HepG2 (cell line): ENCODE measurements around the gene CEBPE. TPM values are rescaled to one million over a fixed set of nuclear protein-coding genes. Genes with fewer than 3 reads are reported as not detected.
A peak's percentile ranks its signal among the peaks of the same experiment; 100 is the strongest.

ENCODE experiments used
- FOSL1 ChIP-seq: sonication (generic); formaldehyde crosslinking; IDR thresholded peaks from 2 replicates; pipeline ENCODE4 v1.9.0; 2021; ENCODE audit warnings: missing genetic modification reagents, borderline replicate concordance
- MTF2 ChIP-seq: sonication (generic); formaldehyde crosslinking; IDR thresholded peaks from 2 replicates; pipeline ENCODE4 v1.5.0; 2020; ENCODE audit warnings: missing genetic modification reagents, borderline replicate concordance
- MYPOP ChIP-seq: sonication (generic); formaldehyde crosslinking; IDR thresholded peaks from 2 replicates; pipeline ENCODE4 v1.8.1; 2023; ENCODE audit warnings: mild to moderate bottlenecking, moderate library complexity, missing genetic modification reagents
- NBN ChIP-seq: fragments of 450-650 bp; conservative IDR thresholded peaks from 2 replicates; pipeline ENCODE4 v1.6.1; 2017
- RFXAP ChIP-seq: sonication (generic); formaldehyde crosslinking; IDR thresholded peaks from 2 replicates; pipeline ENCODE4 v1.4.0; 2020; ENCODE audit warnings: missing genetic modification reagents, borderline replicate concordance
- SALL1 ChIP-seq: sonication (generic); formaldehyde crosslinking; IDR thresholded peaks from 2 replicates; pipeline ENCODE4 v1.8.0; 2022; ENCODE audit warnings: mild to moderate bottlenecking, missing genetic modification reagents
- TOE1 ChIP-seq: sonication (generic); formaldehyde crosslinking; IDR thresholded peaks from 2 replicates; pipeline ENCODE4 v1.4.0; 2020; ENCODE audit warnings: mild to moderate bottlenecking, missing genetic modification reagents
- ZBTB21 ChIP-seq: sonication (generic); formaldehyde crosslinking; IDR thresholded peaks from 2 replicates; pipeline ENCODE4 v1.4.0; 2020; ENCODE audit warnings: missing genetic modification reagents
- ZNF383 ChIP-seq: sonication (generic); formaldehyde crosslinking; IDR thresholded peaks from 2 replicates; pipeline ENCODE4 v1.4.0; 2020; ENCODE audit warnings: missing genetic modification reagents, mild to moderate bottlenecking, borderline replicate concordance
- ZNF468 ChIP-seq: sonication (generic); formaldehyde crosslinking; IDR thresholded peaks from 2 replicates; pipeline ENCODE4 v1.8.0; 2022; ENCODE audit warnings: mild to moderate bottlenecking, moderate library complexity, missing genetic modification reagents
- ZNF605 ChIP-seq: sonication (generic); formaldehyde crosslinking; IDR thresholded peaks from 2 replicates; pipeline ENCODE4 v1.8.0; 2022; ENCODE audit warnings: mild to moderate bottlenecking, missing genetic modification reagents
- ZNF784 ChIP-seq: sonication (generic); formaldehyde crosslinking; IDR thresholded peaks from 2 replicates; pipeline ENCODE4 v1.5.1; 2020; ENCODE audit warnings: missing genetic modification reagents, mild to moderate bottlenecking, borderline replicate concordance
- polyA plus RNA-seq, 8 experiments: library from polyadenylated mRNA; depleted of rRNA in 3 of 8; stranded (reverse) in 7 of 8; unstranded in 1 of 8; fragments of >200 nt; fragmentation: Illumina TruSeq in 4 of 8; extraction: Trizol in 4 of 8; gene quantifications; 2 replicates each; pipeline versions ENCODE4 v1.2.1 to v1.2.3, GENCODE V29; 2011 to 2016; ENCODE audit warnings: low read depth in 4 of 8, missing spikeins in 1 of 8, mixed read lengths in 1 of 8; ENCODE audit not compliant: insufficient read depth in 1 of 8
- total RNA-seq, 5 experiments: library from RNA; depleted of rRNA; stranded (reverse); fragments of >200 nt; fragmentation: Illumina TruSeq; extraction: Trizol; gene quantifications; 2 replicates each; pipeline ENCODE4 v1.2.3, GENCODE V29; 2016; ENCODE audit warnings: low read depth in 1 of 5
- TF ChIP-seq, protein P1 (sequence below): sonication (generic); formaldehyde crosslinking; IDR thresholded peaks from 2 replicates; pipeline ENCODE4 v1.5.1; 2020; ENCODE audit warnings: mild to moderate bottlenecking, moderate library complexity, missing genetic modification reagents
- TF ChIP-seq, protein P2 (sequence below): sonication (generic); formaldehyde crosslinking; IDR thresholded peaks from 2 replicates; pipeline ENCODE4 v1.4.0; 2020; ENCODE audit warnings: missing genetic modification reagents
- TF ChIP-seq, protein P3 (sequence below): sonication (generic); formaldehyde crosslinking; IDR thresholded peaks from 2 replicates; pipeline ENCODE4 v1.4.0; 2020; ENCODE audit warnings: missing genetic modification reagents
- TF ChIP-seq, protein P4 (sequence below): sonication (generic); formaldehyde crosslinking; IDR thresholded peaks from 2 replicates; pipeline ENCODE4 v1.9.0; 2021; ENCODE audit warnings: missing genetic modification reagents, mild to moderate bottlenecking, borderline replicate concordance

The CEBPE gene
- total and polyA plus RNA-seq, 2 of the 13 experiments (the other 11 are each of a cell fraction or from before 2014, with no cell fraction given), result 0.09 to 0.11 TPM

DNA sequence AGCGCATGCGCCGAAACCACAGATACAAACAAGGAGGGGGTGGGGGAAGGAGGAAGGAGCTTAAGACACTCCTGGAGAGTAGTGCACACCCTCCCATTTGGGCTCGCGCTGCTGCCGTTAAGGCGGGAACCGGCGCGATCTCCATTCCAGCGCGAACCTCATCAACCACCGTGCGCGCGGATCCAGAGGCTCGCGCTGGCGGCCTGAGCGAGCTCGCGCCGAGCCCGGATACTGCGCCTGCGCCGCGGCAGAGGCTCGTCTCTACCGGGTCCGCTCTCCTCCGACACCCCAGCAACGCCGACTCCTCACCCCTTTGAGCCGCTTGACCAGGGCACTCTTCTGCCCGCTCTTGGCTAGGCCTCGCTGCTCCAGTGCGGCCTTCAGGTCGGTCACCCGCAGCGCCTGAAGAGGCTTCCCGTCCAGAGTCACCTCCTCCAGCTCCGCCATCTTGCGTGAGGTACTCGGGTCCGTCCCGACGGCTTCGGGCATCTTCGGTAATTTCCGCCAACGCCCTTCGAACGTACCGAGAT is 24.3 kb downstream of the CEBPE start, which contains the start of gene ACIN1 (continued):
- peak; percentile 88; the same call in 1 of the 2 replicates for TF ChIP-seq ZNF468
- peak; percentile 100 for TF ChIP-seq MTF2 (CRISPR knock-in tag)
- TF ChIP-seq, protein P1, sequence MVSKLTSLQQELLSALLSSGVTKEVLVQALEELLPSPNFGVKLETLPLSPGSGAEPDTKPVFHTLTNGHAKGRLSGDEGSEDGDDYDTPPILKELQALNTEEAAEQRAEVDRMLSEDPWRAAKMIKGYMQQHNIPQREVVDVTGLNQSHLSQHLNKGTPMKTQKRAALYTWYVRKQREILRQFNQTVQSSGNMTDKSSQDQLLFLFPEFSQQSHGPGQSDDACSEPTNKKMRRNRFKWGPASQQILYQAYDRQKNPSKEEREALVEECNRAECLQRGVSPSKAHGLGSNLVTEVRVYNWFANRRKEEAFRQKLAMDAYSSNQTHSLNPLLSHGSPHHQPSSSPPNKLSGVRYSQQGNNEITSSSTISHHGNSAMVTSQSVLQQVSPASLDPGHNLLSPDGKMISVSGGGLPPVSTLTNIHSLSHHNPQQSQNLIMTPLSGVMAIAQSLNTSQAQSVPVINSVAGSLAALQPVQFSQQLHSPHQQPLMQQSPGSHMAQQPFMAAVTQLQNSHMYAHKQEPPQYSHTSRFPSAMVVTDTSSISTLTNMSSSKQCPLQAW (CRISPR knock-in tag), result peak; percentile 72; the same call in 1 of the 2 replicates
- TF ChIP-seq, protein P2, sequence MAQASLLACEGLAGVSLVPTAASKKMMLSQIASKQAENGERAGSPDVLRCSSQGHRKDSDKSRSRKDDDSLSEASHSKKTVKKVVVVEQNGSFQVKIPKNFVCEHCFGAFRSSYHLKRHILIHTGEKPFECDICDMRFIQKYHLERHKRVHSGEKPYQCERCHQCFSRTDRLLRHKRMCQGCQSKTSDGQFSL (CRISPR knock-in tag), result peak; percentile 77
- TF ChIP-seq NBN, result no peak
- peak; percentile 99; the same call in 1 of the 2 replicates for TF ChIP-seq ZNF383 (CRISPR knock-in tag)
- peak; percentile 67 for TF ChIP-seq ZBTB21 (CRISPR knock-in tag)
- peak; percentile 96; the same call in 1 of the 2 replicates for TF ChIP-seq ZNF784 (CRISPR knock-in tag)
- peak; percentile 100 for TF ChIP-seq ZNF605 (CRISPR knock-in tag)
- peak; percentile 18; the same call in 1 of the 2 replicates for TF ChIP-seq TOE1 (CRISPR knock-in tag)
- TF ChIP-seq, protein P3, sequence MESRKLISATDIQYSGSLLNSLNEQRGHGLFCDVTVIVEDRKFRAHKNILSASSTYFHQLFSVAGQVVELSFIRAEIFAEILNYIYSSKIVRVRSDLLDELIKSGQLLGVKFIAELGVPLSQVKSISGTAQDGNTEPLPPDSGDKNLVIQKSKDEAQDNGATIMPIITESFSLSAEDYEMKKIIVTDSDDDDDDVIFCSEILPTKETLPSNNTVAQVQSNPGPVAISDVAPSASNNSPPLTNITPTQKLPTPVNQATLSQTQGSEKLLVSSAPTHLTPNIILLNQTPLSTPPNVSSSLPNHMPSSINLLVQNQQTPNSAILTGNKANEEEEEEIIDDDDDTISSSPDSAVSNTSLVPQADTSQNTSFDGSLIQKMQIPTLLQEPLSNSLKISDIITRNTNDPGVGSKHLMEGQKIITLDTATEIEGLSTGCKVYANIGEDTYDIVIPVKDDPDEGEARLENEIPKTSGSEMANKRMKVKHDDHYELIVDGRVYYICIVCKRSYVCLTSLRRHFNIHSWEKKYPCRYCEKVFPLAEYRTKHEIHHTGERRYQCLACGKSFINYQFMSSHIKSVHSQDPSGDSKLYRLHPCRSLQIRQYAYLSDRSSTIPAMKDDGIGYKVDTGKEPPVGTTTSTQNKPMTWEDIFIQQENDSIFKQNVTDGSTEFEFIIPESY (CRISPR knock-in tag), result no peak; the same call in none of the 2 replicates
- no peak for TF ChIP-seq FOSL1 (CRISPR knock-in tag)
- TF ChIP-seq SALL1, result peak; percentile 98
- TF ChIP-seq, protein P4, sequence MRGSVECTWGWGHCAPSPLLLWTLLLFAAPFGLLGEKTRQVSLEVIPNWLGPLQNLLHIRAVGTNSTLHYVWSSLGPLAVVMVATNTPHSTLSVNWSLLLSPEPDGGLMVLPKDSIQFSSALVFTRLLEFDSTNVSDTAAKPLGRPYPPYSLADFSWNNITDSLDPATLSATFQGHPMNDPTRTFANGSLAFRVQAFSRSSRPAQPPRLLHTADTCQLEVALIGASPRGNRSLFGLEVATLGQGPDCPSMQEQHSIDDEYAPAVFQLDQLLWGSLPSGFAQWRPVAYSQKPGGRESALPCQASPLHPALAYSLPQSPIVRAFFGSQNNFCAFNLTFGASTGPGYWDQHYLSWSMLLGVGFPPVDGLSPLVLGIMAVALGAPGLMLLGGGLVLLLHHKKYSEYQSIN (CRISPR knock-in tag), result no peak
- TF ChIP-seq RFXAP (CRISPR knock-in tag), result peak; percentile 96
- peak; percentile 89; the same call in 1 of the 2 replicates for TF ChIP-seq MYPOP
